Right hindlimb (tissue), 1 donor: ENCODE results near the gene OGA.

ENCODE experiments used
- DNase-seq: peaks from one replicate; pipeline ENCODE4 v3.0.0-alpha.2; 2018

The OGA gene

DNA sequence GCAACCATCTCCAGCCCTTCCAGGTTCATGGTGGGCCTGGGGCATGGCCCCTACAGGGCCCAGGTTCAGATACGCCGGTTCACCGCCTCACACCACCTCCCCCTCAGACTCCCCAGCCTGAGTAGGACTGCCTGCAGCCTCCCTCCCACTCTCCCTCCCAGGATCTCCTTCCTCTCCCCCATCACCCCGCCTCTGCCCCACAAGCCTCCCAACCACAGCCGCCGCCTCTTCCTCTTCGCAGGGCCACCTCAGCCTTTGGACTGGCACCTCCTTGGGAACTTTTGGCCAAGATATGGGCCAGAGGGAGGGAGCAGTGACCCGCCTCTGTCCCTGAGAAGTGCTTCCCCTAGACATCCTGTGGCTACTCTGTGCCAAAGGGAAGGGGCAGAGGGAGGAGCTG lies 16.1 kb upstream of the OGA start:
- DNase-seq, result no peak

DNA sequence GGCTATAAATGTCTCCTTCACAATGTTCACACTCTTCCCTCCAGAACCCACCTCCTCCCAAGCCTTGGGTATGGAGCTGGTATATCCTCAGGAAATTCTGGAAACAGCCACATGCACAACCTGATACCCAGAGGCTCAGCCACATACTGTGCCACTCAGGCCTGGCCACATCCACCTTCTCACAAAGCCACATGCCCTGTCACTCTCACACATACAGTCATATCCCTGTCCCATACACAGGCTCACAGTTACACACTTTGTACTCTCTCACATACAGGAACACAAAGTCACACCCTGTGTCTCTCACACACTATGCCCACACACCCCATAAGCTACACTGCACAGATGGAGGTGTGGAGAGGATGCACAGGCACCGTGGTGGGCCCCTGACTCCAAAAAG lies 15.2 kb upstream of the OGA start:
- DNase-seq, result no peak

DNA sequence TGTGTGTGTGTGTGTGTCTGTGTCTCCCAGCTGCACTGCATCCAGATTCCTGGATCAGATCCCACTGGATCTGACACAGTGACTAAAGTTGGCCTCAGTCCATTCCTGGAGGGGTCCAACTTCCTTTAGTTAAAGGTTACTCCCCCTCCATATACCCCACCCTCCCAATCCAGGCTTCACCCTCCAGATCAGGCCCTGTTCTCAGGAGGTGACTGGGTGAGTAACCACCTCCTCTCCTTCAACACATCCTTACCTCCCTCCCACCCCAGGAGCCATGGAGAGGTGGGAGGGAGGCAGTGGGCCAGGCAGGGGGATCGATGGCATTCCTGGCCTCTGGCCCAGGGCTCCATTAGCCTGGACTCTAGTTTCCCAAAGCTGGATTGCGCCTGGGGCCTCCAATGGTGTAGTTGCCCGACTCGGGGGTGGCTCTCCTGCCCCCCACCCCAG lies 14.1 kb upstream of the OGA start:
- DNase-seq, result no peak

DNA sequence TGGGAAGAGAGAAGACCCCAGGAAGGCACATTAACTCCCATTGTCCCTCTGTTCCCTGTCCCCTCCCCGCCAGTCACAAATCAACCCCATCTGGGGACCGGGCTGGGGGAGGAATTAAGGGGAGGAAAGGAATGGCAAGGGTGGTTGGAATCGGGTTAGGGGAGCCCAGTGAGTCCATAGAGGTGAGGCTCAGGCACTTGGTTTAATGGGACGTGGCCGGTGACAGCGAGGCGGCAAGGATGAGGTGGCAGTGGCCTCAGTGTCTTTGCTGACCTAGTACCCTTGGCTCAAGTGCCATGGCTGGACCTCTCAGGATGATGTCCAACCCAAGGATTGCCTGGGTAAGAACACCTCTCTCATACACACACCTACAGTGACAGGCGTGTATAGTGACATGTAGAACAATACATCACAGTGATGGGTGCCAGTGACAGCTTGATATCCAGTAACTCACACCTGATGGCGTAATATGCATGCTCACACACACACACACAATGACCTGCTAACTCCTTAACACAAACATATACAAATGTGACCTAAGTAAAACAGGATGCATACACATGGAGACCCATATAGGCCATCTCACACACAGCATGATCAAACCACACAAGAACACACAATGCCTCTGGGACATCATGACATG lies 13.0 kb upstream of the OGA start:
- no peak for DNase-seq

DNA sequence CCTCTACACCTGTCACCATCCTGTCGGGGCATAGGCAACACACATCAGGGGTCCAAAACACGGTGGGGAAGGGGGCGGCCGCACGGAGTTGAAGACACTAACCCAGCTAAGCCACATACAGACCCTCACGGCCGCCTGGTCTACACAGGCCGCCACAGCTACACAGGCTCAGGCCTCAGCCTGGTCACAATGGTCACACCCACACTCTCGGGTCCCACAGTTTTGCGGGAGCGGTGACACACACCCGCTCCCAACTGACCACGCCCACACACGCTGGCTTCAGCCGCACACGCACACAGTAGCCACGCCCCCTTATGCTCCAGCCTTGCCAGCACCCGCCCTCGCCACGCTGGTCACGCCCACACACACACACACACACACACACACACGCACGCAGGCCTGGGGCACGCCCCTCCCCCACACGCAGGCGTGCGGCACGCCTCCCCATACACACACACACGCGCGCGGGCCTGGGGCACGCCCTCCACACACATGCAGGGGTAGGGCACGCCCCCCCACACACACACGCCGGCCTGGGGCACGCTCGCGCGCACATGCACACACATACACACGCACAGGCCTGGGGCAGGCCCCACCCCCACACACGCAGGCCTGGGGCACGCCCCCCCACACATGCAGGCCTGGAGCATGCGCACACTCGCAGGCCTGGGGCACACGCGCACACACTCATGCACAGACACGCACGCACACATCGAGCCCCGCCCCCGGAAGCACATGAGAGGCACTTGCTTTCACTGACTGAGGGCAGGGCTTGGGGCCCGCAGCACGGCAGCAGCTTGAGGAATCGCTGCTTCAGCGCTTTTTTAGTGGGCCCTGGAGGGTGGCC lies 12.3 kb upstream of the OGA start:
- peak; percentile 93 for DNase-seq

DNA sequence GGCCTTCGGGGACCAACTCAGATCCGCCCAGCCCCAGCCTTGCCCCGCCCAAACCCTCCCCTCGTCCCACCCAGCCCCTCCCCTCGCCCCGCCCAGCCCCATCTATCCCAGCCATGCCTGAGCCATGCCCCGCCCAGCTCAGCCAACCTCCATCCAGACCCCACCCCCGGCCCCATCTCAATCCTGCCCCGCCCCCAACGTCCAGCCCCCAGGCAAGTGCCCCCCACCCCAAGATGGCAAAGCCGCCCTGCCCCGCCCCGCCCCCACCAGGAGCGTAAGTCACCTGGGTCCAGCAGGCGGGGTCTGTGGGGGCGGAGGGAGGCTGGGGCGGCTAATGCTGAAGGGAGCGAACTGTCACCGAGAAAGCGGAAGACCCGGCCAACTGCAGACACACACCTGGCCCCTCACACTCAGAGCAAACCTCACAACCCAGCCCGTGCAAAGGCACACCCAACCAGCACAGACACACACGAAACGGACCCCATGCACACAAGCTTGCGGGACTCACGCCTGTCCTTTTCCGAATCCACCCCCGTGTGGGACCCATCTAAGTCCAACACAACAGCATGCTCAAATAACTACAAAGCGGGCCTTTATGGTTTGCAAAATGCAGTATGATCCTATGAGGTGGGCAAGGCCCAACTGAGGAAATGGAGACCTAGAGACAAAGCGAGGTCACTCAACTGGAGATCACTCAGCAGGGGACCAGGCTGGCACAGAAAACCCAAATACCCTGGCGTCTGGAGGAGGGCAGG lies 11.5 kb upstream of the OGA start:
- peak; percentile 77 for DNase-seq

DNA sequence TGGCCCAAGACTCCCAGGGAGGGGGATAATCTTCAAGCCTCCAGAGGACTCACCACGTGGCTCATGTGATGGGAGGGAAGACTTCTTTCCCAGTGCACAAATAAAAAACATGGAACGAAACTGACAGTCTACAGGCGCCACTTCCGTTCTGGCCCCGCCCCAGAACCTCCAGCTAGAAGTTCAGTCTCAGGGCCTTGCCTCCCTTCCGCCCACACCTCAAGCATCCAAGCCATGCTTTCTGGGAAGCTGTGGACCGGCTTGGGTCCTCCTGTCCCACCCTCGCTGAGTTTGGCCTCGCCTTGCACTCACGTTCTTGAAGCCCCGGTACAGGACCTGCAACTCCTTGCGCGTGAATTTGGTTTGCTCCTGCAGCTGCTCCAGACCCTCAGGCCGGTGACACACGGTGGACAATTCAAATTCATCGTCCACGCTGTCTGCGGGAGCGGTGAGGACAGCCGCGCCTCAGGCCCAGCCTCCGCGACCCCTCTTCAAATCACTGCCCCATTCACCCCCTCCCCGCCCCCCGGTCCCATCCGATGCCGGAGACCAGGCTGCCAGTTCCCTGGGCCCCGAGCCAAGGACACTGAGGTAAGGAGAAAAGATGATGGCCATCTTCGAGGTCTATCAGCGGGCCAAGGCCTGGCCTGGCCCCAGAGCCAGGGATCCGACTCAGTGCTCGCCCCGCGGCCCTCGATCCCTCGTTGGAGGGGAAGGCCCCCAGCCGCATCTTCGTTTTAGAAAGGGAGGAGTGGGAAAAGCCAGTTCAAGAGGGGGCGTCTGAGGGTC lies 10.7 kb upstream of the OGA start:
- DNase-seq, result peak; percentile 49

DNA sequence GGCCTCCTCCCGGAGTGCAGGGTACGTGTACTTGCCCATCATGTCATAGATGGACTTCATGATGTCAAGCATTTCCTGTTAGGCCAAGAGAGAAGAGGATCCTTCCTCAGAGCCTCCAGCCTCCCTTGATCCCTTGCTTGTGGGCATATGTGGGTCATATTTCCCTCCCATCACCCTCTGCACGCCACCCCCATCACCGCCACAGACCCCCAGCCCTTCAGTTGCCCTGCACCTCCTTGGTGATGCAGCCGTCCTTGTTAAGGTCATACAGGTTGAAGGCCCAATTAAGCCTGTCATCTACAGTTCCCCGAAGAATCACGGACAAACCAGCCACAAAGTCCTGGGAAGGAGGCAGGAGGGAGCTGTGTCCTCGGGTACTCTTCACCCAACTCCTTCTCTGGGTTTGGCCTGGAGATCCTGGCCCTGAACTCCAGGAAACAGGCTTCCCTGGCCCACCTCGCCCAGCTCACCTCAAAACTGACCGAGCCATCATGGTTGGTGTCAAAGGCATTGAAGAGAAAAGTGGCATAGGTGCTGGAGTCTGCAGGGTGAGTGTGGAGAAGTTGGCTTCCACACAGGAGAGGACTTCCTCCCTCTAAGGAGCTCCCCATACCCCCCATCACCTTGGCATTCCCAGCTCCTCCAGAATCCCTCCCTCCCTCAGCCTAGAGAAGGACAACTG lies 9.8 kb upstream of the OGA start:
- DNase-seq, result no peak

DNA sequence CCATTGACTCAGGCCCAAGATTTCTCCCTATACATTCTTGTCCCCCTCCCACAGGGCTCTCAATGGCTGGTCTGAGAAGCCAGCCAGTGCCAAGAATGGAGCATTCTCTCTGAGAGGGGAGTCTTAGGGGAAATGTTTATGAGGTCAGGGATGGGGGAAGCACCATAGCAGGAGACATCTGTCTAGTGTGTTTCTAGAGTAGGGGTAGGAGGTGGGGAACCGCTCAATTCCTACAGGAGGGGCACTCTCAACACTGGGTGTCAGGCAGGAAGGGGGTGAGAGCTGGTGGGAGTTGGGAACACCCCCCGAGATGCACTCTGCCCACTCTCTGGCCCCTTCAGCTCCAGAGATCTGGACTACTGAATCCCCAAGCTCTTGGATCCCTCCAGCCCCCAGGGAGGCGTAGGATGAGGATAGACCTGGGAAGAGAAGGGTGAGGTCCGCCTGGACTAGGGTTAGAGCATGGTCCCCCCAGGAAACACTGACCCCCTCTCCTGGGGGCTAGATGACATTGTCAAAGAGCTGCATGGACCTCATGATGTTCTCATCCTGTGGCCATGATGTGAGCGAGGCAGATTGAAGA lies 8.7 kb upstream of the OGA start:
- no peak for DNase-seq

DNA sequence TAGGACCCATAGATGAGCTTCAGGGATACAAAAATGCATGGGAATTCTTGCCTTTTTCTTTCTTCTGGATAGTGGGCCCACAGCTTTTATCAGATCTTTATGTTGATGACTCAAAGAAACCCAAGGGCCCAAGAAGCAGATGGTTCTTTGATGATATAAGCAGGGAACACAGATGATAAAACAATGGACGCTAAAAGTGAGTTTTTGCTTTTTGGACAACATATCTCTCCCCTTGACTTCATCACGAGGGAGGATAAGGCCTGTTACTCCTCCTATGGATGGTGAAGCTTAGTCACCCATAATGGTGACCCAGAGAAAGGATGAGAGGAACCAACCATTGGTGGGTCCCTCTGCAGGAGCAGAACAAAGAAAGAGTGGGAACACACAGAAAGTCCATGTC lies 6.5 kb upstream of the OGA start:
- DNase-seq, result no peak

DNA sequence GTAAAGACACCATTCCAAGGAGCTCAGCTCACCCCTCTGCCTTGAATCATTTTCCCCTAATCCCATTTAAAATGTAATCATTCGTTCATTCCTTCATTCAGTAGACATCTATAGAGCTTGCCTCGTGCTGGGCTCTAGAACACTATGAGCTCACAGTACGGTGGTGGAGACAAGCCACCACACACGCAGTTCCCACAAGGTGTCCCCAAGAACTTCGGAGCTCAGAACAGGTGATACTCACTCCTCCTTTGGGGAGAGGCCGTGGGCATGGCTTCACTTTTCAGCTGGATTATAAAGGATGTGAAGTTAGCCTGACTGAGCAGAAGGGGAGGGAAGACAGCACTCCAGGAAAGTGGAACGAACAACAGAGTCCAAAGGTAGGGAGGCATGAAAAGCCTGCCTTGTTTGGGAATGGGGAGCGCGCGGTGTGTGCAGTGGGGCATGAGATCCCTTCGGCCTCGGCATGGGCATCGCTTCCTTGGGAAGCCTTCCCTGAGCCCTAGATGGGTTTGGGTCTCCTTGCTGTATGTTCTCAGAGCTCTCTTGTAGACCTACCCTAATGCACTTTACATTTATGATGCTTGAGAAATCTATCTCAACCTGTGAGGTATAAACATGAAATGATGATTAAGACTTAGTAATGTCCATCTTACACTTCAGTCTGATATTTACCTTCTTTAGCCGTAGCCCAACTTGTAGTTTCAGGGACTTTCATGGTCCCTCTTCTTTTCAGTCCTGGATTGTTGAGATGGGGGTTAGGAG lies 809 bp upstream of the OGA start:
- no peak for DNase-seq

DNA sequence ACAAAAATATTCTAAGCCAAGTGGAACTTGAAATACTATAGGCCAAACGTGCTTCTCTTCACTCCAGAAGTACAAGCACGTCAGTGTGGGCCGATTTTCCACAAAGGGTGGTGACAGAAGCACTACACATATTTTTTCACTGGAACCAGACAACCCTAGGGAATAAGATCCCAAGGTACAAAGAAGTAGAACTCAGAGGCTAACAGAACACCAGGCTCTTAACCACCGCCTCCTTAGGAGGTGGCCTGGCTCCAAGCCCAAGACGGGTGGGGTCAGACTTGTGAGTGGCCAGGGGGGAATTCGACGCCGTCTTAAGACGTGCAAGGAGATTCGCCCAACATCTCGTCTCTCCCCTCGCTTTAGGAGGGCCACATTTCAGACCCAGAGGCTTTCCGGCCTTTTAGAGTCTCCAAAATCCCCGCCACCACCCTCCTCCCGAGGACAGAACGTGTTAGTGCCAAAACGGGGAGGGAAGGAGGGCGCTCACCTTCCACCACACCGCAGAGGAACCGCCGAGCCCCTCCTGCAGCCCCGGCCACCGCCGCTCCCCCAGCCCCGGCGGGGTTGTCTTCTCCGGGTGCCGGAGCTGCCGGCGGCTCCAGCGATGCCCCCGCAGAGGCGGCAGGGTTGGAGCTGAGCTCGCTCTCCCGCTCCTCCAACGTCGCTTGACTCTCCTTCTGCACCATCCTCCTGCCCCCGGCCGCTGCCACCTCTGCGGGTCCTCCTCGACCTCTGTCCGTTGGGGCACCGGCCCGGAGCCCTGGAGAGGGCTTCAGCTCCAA lies 716 bp downstream of the OGA start:
- peak; percentile 91 for DNase-seq

DNA sequence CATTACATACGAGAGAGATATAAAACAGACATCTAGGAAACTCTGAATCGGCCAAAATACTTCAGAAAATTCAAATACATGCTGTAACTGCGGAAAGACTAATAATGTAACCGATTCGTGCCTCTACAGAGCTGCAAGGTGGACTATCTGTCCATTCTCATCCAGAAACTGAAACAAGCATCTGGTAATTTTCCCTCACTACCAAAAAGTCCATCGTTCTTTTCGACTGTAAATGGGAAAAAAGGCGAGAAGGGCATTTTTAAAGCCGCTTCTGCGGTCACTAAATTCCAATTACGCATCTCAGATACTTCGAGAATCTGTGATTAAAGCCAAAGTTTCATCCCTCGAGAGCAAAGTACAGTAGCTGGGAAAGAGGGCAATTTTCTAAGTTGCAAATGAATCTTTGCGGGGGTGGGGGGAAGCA lies 1.3 kb downstream of the OGA start:
- DNase-seq, result no peak

DNA sequence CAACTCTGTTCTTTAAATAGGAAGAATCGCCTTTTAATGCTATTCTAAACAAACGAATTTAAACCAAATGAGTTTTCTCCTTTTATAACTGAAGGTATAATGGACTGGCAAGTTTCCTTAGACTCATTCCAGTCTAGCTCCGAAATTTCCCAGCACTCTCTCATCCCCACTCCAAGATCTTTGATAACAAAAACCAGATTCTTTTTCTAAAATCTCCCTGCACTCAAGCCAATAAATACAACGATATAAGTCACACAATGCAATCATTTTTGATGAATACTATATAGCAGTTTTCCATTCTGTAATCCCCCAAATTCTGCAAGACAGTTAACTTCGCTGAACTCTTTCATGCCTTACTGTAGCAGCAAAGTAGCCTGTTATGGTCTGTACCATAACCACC lies 1.9 kb downstream of the OGA start:
- DNase-seq, result no peak

DNA sequence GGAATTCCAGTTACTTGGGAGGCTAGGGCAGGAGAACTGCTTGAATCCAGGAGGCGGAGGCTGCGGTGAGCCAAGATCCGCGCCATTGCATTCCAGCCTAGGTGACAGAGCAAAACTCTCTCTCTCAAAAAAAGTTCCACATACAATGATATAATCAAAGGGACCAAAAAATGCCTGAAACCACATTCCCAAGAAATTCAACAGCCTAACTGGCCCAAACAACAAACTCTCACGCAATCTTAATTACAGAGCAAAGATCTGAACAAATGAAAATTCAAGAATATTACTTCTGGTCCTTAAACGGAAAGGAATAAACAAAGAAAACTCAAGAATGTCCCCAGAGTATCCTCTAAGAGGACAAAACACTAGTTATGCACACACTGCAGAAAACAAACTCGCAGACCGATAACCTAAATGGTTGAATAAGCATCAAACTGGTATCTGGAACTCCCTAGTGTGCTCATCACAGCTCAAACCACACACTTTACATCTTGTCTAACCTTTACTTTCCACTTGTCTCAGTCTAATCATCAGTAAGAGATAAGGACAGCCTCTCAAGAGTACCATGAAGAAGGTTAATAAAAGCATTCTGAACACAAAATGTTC lies 3.7 kb downstream of the OGA start:
- no peak for DNase-seq

DNA sequence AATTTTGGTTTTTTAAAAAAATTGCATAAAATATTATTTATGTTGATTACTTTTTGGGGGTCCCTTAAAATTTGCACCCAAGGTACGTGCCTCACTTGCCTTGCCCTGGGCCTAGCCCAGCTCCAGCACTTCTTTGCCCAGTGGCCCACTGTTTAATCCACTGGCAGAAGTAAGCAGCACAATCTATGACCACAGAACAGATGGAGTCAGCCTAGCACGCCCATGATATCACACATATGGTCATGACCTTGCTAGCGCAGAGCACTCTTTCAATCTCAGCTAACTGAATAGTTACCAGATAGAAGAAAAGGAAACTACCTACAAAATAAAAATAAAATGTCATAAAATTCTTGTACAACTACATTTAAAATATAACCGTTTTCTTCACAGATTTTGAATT lies 5.6 kb downstream of the OGA start:
- no peak for DNase-seq

DNA sequence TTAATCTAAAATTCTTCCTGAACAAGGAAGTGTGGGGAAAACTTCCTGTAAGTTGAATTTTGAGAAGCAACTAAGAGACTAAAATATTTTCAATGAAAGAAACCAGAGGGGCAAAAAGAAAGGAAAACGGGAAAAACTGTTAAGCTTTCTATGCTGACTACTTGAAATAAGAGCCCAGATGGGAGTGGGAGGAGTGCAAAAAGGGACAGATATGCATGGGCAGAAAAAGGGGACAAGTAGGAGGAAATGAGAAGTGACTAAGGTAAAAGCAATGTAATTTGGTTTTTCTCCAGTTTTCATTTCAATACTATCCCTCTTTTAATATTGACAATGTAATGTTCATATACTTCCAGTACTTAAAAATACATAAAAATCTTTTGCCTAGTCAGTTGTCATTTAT lies 11.1 kb downstream of the OGA start:
- DNase-seq, result no peak

DNA sequence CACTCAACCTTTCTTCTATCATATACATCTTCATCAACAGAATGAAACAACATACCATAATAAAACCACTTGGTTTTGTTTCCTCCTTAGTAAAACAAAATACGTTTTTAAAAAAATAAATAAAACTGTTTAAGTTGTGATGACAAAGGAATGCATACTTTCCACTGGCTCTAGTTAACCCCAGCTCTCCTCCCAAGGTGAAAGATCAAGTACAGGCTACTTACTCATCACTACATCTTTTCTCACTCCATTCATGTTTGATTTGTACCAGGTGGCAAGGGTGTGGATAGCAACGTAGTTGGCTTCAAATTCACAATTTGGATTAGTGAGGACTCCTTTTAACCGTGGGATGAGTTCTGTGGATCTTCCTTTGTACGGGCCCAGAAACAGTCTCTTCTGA lies 14.7 kb downstream of the OGA start:
- DNase-seq, result no peak

DNA sequence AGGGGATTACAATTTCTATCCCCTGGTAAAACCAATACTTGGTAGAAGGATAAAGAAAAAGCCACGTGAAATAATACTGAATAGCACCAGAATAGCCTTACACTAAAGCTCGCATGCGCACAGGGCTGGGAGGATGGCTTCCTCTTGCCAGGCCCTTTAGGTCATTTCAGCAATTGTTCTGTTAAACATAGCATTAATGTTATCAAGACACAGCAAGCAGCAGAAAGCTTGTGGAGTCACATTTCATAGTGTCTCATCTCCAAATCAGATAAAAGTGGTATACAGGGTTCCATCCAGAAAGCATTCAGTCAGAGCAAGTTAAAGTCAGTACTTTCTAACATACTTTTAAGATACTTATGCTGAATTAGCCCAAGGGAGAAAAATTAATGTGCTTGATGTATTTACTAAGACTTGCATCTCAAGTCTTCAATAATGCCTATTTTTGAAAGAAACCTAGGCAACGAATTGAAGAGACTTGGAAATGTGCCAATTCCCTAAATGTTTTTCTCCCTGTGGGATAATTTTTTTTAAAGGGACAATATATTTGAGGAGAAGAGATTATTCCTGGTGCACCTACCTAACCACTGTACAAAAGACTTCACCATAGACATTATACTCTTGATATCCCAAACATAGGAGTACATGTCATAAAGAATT lies 20.7 kb downstream of the OGA start:
- no peak for DNase-seq
